ENCODE results near the gene SDCBP2. TPM values are rescaled to one million over a fixed set of nuclear protein-coding genes. Genes with fewer than 3 reads are reported as not detected.
A peak's percentile ranks its signal among the peaks of the same experiment; 100 is the strongest.

Gene SDCBP2
- total and polyA plus RNA-seq, 10 of the 15 experiments (the other 5 are each of a cell fraction or from before 2014, with no cell fraction given) = 0.16 to 2.4 (median 1.1) TPM; not detected in 1

DNA sequence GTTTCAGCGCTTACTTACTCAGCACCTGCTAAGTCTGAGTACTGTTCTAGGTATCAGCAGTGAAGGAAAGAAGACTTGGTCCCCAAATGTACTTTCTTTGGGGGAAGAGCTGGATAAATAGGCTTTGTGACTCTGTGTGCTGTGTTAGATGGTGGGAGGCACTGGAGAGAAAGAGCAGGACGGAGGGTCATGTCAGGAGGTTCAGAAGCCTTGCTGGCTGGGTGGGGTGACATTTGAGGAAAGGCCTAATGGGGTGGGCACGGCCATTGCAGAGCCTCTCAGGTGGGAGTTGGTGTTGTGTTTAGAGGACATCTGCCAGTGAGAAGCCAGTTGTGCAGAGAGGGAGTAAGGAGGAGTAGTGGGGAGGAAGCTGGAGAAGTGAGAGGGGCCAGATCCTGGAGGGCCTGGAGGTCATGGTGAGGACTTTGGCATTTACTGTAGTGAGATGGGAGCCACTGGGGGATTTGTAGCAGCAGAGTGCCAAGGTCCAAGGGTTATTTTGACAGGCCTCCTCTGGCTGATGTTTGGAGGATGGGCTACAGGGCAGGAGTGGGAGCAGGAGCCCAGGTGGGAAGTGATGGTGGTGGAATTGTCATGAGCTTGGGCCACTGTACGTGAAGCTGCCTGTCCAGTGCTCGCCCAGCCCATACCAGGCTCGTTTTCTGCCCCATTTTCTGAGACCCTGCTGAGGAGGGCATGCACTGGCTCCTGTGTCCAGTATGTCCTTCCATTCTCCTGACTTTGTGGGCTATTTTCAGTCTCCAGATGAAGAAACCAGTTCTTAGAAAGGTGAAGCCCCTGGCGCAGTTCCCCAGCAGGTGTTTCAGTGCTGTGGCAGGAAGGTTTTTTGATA, 886 bp downstream of the SDCBP2 start (continued):
- TF ChIP-seq POLR2AphosphoS5 (IDR thresholded peaks at IDR 0.05; ENCODE audit: low read length) = no peak

DNA sequence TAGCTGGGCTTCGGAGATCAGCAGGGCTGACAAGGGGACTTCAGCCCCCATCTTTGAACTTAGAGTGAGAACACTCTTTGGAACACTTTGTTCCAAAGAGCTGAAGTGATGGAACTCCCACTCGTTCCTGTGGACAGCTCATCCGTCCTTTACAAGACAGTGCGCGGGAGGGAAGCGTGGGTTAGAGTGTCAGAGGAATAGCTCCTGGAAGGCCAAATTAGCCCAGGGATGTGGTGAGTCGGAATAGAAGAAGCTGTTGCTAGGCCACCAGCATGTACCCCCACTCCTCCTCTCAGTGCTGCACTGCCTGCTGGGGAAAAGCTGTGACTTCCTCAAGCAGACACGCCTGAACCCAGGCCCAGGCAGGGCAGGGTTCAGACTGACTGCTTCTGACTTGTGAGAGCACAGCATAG, 1.7 kb downstream of the SDCBP2 start:
- POLR2A ChIA-PET = interaction anchor here (0.5 to 7.0 kb wide), 3 partner anchors 13 to 64 kb away, joined by 3 to 76 read pairs (median 4); partner anchors contain the start of gene FKBP1A
- DNase-seq (ENCODE audit: low read depth, low spot score) (no peak), FAIRE-seq (no peak), ATAC-seq (peak; percentile 13; the same call in 1 of the 3 replicates)
- Histone ChIP-seq H3K79me2 (ENCODE audit: control insufficient read depth, insufficient read depth, low read length) (peaks cover 52% of the 10 kb centered on the region), H3K4me3 (peak overlapping the region; percentile 90; the same call in 1 of the 2 replicates), H4K20me1 (ENCODE audit: control insufficient read depth, insufficient read depth) (no peaks in the 10 kb centered on the region), H3K36me3 (ENCODE audit: control insufficient read depth in 2 of 2, insufficient read depth in 2 of 2, low read length in 1 of 2) (no peaks in the 10 kb centered on the region), H3K9ac (ENCODE audit: control insufficient read depth, insufficient read depth, low read length) (peak overlapping the region; percentile 30), H3K27me3 (replicated peaks in 1 of 2; ENCODE audit: control insufficient read depth in 2 of 2, insufficient read depth in 2 of 2, low read length in 1 of 2) (no peaks in the 10 kb centered on the region), H3K27ac (ENCODE audit: control insufficient read depth, insufficient read depth) (no peak overlapping the region), H3K4me2 (ENCODE audit: control insufficient read depth, insufficient read depth) (peak overlapping the region; percentile 77), H3K4me1 (ENCODE audit: control insufficient read depth, insufficient read depth, low read length) (peaks cover 34% of the 10 kb centered on the region), H2AFZ (ENCODE audit: control insufficient read depth, low read depth, low read length) (no peak overlapping the region), H3K9me3 (replicated peaks; ENCODE audit: control insufficient read depth, insufficient read depth, low read length) (no peaks in the 10 kb centered on the region)
- BruUV-seq (replicated peaks) = no TSS peak
- 91% methylated on average over 8 of the region's 8 CpGs for WGBS (ENCODE audit: insufficient coverage, insufficient replicate concordance, low lambda C conversion rate, missing lambda C conversion rate)
- 0 out of 2 replicates have a peak, but pooled peaks have one; percentile 2 for TF ChIP-seq ZNF24 (IDR thresholded peaks at IDR 0.05)
- TF ChIP-seq CBFB (IDR thresholded peaks at IDR 0.05; ENCODE audit: low read depth) = no peak
- TF ChIP-seq, protein P1, sequence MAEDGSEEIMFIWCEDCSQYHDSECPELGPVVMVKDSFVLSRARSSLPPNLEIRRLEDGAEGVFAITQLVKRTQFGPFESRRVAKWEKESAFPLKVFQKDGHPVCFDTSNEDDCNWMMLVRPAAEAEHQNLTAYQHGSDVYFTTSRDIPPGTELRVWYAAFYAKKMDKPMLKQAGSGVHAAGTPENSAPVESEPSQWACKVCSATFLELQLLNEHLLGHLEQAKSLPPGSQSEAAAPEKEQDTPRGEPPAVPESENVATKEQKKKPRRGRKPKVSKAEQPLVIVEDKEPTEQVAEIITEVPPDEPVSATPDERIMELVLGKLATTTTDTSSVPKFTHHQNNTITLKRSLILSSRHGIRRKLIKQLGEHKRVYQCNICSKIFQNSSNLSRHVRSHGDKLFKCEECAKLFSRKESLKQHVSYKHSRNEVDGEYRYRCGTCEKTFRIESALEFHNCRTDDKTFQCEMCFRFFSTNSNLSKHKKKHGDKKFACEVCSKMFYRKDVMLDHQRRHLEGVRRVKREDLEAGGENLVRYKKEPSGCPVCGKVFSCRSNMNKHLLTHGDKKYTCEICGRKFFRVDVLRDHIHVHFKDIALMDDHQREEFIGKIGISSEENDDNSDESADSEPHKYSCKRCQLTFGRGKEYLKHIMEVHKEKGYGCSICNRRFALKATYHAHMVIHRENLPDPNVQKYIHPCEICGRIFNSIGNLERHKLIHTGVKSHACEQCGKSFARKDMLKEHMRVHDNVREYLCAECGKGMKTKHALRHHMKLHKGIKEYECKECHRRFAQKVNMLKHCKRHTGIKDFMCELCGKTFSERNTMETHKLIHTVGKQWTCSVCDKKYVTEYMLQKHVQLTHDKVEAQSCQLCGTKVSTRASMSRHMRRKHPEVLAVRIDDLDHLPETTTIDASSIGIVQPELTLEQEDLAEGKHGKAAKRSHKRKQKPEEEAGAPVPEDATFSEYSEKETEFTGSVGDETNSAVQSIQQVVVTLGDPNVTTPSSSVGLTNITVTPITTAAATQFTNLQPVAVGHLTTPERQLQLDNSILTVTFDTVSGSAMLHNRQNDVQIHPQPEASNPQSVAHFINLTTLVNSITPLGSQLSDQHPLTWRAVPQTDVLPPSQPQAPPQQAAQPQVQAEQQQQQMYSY (CRISPR knock-in tag; IDR thresholded peaks at IDR 0.05) = no peak
- CTCF ChIA-PET = interaction anchor here (0.7 to 7.6 kb wide), 7 partner anchors 8 to 176 kb away, joined by 3 to 55 read pairs (median 3); partner anchors contain the start of gene FKBP1A
- in situ Hi-C loops (cut with MboI) = no loop called here
- RAD21 ChIA-PET (ENCODE audit: unreplicated experiment) = interaction anchor here (0.8 to 4.6 kb wide), 4 partner anchors 49 to 111 kb away, joined by 3 to 37 read pairs (median 4); no protein-coding TSS in a partner anchor
- intact Hi-C loops (cut with micrococcal nuclease; ENCODE audit: unreplicated experiment) = no loop called here
- SMC1A ChIA-PET (ENCODE audit: uncharacterized antibody, unreplicated experiment) = interaction anchor here (0.9 to 5.0 kb wide), 5 partner anchors 12 to 64 kb away, joined by 3 to 52 read pairs (median 5); partner anchors contain the start of gene FKBP1A

Data from GM12878 (cell line).